HG03460 (cell line): Measurements from ENCODE around the gene GSK3B.

Experiments
- ATAC-seq: cut with Tn5 transposase; IDR thresholded peaks from one replicate; pipeline ENCODE4 v1.9.1; 2021; ENCODE audit not compliant: unreplicated experiment

GSK3B gene

GRCh38 chr3:120098710-120099109 is 4.5 kb upstream of the GSK3B start:
- no peak for ATAC-seq

GRCh38 chr3:120095979-120096426 is 1.8 kb upstream of the GSK3B start:
- no peak for ATAC-seq

GRCh38 chr3:120095226-120095978 is 1.2 kb upstream of the GSK3B start:
- peak; percentile 41 for ATAC-seq

GRCh38 chr3:120094776-120095225 is 554 bp upstream of the GSK3B start:
- peak; percentile 63 for ATAC-seq

GRCh38 chr3:120093119-120093910 is 932 bp downstream of the GSK3B start:
- ATAC-seq = no peak

- ATAC-seq = no peak
Measured at GRCh38 chr3:120092474-120092873, 1.8 kb downstream of the GSK3B start.

GRCh38 chr3:120090422-120090821 is 3.8 kb downstream of the GSK3B start:
- ATAC-seq = no peak

- no peak for ATAC-seq
Measured at GRCh38 chr3:120089089-120089488, 5.2 kb downstream of the GSK3B start.

GRCh38 chr3:120088622-120089021 is 5.6 kb downstream of the GSK3B start:
- no peak for ATAC-seq

GRCh38 chr3:120081719-120082118 is 12.5 kb downstream of the GSK3B start:
- no peak for ATAC-seq

- ATAC-seq = no peak
Measured at GRCh38 chr3:120080836-120081235, 13.4 kb downstream of the GSK3B start.

GRCh38 chr3:120077731-120078130 is 16.5 kb downstream of the GSK3B start:
- no peak for ATAC-seq

- ATAC-seq = no peak
Measured at GRCh38 chr3:120072867-120073525, 21.3 kb downstream of the GSK3B start.

- ATAC-seq = no peak
Measured at GRCh38 chr3:120071259-120071658, 23.0 kb downstream of the GSK3B start.

GRCh38 chr3:120070263-120070981 is 23.8 kb downstream of the GSK3B start:
- ATAC-seq = no peak

- no peak for ATAC-seq
Measured at GRCh38 chr3:120067083-120067482, 27.2 kb downstream of the GSK3B start.

GRCh38 chr3:120066634-120067033 is 27.6 kb downstream of the GSK3B start:
- no peak for ATAC-seq

- ATAC-seq = no peak
Measured at GRCh38 chr3:120064641-120065040, 29.6 kb downstream of the GSK3B start.

- no peak for ATAC-seq
Measured at GRCh38 chr3:120062474-120062873, 31.8 kb downstream of the GSK3B start.

GRCh38 chr3:120059081-120059864 is 35.0 kb downstream of the GSK3B start:
- ATAC-seq = no peak
